GM19193 (cell line): Measurements from ENCODE around the gene FAAP20.
A peak's percentile ranks its signal among the peaks of the same experiment; 100 is the strongest.

Experiments used
- POLR2A ChIP-seq: IDR thresholded peaks from 4 replicates; pipeline ENCODE4 v1.6.1; 2011; ENCODE audit not compliant: insufficient read depth, insufficient read length; ENCODE audit errors: extremely low read depth

The FAAP20 gene

DNA sequence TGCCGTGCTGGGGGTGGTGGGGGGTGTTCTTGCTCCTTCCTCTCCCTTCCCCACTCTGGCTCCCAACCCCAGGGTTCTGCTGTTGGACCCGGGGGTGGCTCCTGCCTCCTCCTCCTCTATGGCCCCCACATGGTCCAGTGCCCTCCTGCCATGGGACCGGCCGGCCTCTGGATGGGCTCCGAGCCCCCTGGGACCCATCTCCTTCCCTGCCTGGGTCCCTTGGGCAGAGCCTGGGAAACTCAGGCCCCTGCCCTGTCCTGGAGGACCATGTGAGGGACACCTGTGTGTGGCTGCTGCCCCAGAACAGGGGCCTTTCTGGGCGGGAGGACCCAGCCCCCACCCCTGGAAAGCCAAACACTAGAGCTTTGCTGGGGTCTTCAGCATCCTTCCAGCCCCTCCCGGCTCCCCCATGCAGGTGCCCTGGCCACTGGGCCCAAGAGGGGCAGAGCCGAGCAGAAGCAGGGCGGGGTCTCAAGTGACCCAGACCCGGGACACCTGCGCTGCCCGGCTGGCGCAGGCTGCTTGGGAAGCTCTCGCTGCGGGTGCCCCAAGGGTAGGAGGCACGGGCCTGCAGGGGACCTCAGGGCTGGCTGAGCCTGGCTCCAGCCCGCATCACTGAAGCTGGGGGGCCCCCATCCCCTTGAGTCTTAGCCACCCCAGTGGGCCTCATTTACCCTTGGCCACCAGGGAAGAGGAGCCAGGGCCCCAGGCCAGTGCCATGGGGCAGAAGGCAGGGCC is 2.5 kb upstream of the FAAP20 start:
- no peak for TF ChIP-seq POLR2A

DNA sequence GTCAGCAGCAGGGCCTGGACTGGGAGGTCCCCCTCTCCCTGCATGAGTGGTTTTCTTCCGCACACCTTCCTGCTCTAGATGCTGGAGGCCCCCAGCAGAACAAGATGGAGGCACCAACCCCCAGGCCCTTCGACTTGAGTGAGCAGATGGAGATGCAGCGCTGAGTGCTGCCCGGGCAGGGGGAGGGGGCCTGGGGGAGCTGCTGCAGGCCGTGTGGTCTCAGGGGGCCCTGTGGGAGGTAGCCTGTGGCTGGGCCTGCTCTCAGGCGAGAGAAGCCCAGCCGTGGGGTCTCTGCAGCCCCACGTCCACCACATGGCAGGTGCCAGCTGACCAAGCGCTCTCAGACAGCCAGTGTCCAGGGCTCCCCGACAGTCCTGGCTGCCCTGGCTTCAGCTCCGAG is 1.2 kb upstream of the FAAP20 start:
- TF ChIP-seq POLR2A: no peak

DNA sequence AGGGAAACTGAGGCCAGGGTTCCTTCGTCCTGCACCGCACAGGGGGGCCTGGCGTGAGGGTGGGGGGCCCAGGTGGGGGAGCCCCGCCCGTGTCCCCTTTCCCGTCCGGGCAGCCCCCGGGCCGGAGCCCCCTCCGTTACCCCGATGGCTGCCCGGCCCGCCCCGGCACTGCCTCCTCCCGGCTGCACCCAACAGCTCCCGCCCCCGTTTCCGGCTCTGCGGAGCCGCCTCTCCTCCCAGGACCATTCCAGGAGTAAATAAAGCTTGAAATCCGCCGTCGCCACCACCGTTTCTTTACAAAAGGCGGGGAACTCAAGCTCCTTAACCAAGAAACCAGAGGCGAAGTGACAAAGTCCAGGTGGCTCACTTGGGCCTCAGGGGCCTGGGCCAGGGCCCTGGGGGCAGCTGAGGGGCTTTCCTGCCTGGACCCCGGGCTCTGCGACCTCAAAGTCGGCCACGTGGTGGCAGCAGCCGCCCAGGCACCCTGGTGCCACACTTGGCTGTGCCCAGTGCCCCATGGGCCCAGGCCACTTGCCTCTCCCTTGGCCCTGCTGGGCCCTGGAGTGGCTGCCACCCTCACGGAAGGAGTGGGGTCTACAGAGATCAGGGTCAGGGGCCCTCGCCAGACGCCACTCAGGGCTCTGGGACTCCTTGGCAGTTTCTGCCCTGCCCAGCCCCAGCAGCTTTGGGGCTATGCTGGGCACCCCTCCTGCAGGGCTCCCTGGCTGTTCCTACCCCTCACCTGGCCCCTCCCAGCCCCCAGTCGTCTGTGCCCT is 514 bp upstream of the FAAP20 start:
- no peak for TF ChIP-seq POLR2A

DNA sequence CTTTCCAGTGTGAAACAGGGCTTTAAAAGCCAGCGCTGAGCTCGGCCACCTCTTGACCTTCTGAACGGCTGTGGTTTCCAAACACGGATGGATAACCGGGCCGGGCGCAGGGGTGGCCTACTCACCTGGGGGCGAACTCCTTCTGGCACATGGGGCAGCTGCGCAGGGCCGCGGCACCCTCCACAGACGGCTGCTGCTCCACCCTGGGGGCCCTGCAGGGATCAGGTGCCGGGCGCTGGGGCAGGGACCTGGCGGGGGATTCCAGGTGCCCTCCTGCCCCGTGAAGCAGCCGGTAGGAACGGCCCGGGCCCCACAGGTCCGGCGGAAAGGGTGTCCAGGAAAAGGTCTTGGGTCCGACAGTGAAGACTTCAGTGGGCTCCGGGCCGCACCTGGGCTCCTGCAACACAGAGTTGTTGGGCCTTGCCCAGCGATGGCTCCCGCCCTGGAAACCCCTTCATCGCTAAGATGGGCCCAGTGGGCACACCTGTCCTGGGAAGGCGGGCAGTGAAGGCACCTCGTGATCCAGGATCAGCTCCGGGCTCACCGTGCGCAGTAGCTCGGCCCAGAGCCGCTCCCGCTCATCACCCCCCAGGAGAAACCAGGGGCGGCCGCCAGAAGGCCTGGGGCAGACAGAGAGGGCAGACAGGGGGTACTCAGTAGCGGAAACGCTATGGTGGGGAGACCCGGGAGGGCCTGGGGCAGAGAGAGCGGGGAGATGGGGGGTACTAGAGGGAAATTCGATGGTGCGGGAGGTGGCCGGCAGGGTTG is 874 bp downstream of the FAAP20 start:
- TF ChIP-seq POLR2A: no peak

DNA sequence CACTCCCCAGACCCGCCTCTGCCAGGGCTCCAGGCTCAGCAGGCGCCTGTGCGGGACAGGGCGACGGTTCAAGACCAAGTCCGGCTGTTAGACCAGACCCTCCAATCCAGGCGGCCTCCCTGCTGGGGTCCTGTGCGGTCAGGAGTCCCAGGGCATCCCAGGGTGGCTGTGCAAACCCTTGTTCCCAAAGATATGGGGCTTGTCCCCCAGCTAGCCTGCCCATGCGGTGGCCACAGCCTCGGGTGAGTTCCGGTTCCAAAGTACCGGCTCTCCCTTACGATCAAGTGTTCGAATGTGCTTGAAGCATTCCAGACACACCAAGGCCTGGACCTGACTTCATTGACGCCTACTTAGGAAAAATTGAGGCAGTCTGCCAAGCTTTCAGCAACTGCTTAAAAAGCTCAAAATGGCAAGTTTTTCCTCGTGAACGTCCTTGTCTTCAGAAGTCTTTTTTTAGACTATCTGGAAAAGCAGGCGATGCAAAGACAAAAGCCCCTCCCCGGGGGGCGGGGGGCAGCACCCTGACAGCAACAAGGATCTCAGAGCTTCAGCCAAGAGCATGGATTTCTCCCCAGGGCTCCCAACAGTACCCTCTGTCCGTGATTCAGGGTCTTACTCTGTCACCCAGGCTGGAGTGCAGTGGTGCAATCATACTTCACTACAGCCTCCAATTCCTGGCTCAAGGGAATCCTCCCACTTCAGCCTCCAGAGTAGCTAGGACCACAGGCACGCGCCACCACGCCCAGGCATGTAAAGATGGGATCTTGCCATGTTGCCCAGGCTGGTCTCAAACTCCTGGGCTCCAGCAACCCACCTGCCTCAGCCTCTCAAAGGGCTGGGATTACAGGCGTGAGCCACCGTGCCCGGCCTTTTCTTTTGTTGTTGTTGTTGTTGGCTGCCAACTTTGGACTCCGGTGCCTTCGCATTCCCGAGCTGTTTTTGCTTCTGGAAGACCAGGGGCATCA is 2.3 kb downstream of the FAAP20 start:
- no peak for TF ChIP-seq POLR2A

DNA sequence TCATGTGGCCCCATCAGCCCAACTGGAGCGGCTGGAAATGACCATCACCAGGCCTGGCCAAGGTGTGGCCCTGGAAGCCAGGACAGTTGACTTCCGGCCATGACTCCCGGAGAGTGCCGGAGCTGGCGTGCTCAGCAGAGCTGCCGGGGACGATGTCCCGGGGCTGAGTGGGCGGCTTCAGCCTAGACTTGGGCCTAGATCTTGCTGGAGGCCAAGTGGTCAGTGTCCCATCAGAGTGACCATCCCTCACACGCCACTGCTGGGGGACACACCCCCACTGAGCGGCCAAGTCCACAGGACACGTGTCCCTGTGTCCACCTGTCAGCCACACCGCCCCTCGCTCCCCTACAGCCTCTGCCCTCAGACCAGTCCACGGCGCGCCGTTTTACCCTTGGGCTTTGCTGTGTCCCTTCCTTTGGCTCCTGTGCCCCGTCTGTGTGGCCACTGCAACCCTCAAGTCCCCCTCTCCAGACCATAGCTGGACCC is 4.0 kb downstream of the FAAP20 start:
- no peak for TF ChIP-seq POLR2A

DNA sequence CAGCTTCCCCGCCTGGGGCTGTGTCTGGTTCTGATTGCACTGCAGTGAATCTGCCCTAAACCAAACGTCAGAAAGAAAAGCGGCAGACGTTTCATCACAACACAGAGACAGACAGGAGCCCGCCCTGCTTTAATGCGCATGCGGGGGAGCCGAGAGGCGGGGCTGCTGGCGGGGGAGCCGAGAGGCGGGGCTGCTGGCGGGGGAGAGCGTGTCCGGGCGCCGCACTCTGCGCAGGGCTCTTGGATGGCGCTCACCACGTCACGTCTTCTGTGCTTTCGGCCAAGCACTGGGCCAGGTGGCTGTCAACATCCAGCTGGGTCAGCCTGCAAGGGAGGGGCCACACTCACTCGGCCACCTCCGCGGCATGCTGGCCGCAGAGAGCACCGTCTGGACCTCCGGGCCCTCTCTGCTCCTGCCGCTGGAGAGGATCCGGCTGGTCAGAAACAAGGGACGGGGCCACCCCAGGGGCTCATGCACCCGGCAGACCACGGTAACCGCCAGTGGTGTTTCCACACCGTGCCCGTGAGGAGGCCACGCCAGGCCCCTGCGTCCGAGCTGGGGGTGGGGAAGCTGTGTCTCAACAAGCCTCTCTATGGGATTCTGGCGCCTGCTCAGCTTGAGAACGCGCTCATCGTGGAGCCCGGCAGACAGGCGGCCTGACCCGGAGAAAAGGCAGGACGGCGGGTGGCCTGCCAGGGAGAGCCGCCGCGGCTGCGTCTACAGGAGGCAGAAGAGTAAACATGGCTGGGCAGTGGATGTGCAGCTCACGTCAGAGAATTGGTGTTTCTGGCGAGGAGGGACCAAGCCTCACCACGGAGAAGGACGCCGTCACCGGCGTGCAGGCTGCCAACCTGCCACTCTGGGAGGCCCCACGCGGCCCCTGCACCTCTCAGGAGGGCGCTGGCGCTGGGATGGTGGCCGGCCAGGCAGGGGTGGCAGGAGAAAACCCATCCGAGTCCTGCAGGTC is 4.8 kb downstream of the FAAP20 start:
- TF ChIP-seq POLR2A: peak; percentile 20

DNA sequence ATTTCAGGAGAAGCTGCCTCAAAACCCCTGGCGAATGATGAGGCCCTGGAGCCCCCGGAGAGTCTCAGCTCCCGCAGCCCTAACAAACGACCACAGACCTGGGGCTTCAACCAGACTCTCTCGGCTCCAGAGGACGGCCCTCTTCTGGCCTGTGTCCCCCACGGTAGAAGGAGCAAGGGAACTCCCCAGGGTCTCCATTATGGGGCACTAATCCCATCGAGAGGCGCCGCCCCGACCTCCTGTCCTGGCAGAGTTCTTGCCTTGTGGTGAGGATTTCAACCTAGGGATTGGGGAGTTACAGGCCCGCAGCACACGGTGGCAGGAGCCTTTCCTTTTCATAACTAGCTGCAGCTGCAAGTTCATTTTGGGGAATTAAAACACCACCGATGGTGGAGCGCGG is 6.2 kb downstream of the FAAP20 start:
- no peak for TF ChIP-seq POLR2A

DNA sequence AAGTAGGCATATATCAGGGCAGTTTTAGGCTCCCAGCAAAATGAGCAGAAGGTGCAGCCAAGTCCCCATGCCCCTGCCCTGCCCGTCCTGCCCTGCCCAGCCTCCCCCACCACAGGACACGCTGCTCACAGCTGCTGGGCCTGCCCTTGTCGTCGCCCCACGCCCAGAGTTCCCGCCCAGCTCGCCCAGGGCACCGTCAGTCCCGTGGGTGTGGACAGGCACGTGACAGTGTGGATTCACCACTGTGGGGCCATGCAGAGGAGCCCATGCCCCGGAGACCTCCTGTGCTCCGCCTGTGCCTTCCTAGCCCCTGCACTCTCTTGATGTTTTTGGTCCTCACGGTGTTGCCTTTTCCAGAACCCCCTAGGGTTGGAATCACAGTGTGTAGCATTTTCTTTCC is 7.0 kb downstream of the FAAP20 start:
- no peak for TF ChIP-seq POLR2A

DNA sequence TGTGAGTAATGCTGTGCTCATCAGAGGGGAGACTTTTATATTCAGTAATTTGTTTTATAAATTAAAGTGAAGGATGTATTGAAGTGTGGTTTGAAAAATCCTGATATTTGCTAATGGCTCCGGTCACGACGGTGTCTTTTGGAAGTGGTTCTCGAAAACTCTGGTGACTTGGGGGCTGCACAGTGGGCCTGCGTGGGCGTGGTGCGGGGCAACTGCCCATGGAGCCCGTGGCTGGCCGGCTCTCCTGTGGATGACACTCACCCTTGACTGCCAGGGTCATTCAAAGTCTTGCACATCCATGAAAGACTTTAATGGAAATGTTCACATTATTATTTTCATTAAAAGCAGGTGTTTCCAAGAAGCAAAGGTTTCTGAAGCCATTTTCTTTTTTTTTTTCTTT is 7.7 kb downstream of the FAAP20 start:
- TF ChIP-seq POLR2A: no peak

DNA sequence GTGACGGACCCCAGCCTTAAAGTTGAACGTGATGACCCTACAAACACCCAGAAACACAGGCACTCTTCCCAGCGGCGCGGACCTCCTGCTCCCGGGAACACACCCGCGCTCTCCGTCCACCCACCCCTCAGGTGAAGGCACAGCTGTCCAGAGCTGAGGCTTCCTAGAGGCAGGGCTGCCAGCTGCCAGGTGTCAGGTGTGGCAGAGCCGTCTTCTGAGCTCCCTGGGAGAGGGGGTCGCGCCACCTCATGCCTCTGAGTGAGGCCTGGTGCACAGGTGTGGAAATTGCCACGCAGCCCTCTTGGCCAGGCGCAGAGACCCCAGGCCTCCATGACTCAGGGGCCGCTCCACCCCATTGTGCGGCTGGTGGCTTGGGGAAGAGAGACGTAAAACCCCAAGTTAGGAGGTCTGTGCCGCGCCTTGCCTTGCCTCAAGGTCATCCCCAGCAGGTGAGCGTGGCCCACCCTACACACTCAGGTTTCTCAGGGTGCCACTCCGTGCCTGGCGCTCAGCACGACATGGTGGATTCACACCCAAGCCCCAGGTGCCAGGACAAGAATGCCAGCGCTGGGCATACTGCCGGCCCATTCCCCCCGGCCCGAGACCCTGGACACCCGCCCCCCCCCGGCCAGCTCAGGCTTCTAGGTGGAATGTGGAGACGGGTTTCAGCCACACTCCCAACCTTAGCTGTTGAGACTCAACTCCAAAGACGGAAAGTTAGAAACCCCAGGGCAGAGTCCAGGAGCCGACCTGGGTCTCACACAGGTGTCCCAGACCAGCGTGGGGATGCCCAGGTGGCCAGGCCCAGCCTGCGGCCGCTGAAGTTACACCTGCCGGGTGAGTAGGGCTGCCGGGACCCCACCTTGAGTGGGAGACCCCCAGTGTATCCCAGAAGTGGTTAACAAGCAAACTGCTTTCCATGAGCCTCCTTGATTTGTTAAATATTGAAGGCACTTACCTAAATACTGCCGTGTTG is 8.4 kb downstream of the FAAP20 start:
- TF ChIP-seq POLR2A: no peak

DNA sequence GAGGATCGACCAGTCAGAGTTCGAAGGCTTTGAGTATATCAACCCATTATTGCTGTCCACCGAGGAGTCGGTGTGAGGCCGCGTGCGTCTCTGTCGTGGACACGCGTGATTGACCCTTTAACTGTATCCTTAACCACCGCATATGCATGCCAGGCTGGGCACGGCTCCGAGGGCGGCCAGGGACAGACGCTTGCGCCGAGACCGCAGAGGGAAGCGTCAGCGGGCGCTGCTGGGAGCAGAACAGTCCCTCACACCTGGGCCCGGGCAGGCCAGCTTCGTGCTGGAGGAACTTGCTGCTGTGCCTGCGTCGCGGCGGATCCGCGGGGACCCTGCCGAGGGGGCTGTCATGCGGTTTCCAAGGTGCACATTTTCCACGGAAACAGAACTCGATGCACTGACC is 9.6 kb downstream of the FAAP20 start:
- TF ChIP-seq POLR2A: no peak
